ENCODE measurements around the gene ZBED1. TPM values are rescaled to one million over a fixed set of nuclear protein-coding genes. Genes with fewer than 3 reads are reported as not detected.

ZBED1 gene
- total RNA-seq, 1 experiment from 2014 or later, result 17.3 TPM

GRCh38 chrX:2497961-2498780 is 2.6 kb downstream of the ZBED1 start:
- Mint-ChIP-seq H3K4me1 (ENCODE audit: low read depth, unreplicated experiment) (no peaks in the 10 kb centered on the region), H3K27ac (ENCODE audit: unreplicated experiment) (peak overlapping the region; percentile 40), H3K27me3 (ENCODE audit: unreplicated experiment) (no peaks in the 10 kb centered on the region), H3K36me3 (ENCODE audit: insufficient read depth, unreplicated experiment) (peaks cover 14% of the 10 kb centered on the region), H3K4me3 (ENCODE audit: low read depth, unreplicated experiment) (peak overlapping the region; percentile 57), H3K9me3 (ENCODE audit: low read depth, unreplicated experiment) (no peaks in the 10 kb centered on the region)
- DNase-seq, result peak; percentile 8
- intact Hi-C loops (cut with micrococcal nuclease; ENCODE audit: unreplicated experiment), result no loop called here
- BruUV-seq (replicated peaks), result TSS peak; percentile 26
- CTCF ChIA-PET, result no interaction called here
- no peak for TF ChIP-seq CTCF (IDR thresholded peaks at IDR 0.05; ENCODE audit: unreplicated experiment)

GRCh38 chrX:2495595-2495994 is 5.2 kb downstream of the ZBED1 start:
- Mint-ChIP-seq H3K4me1 (ENCODE audit: low read depth, unreplicated experiment) (no peaks in the 10 kb centered on the region), H3K27ac (ENCODE audit: unreplicated experiment) (no peak overlapping the region), H3K9me3 (ENCODE audit: low read depth, unreplicated experiment) (no peaks in the 10 kb centered on the region), H3K4me3 (ENCODE audit: low read depth, unreplicated experiment) (no peak overlapping the region), H3K27me3 (ENCODE audit: unreplicated experiment) (no peaks in the 10 kb centered on the region), H3K36me3 (ENCODE audit: insufficient read depth, unreplicated experiment) (peaks cover 14% of the 10 kb centered on the region)
- CTCF ChIA-PET, result no interaction called here
- no peak for TF ChIP-seq CTCF (IDR thresholded peaks at IDR 0.05; ENCODE audit: unreplicated experiment)
- BruUV-seq (replicated peaks), result no TSS peak
- intact Hi-C loops (cut with micrococcal nuclease; ENCODE audit: unreplicated experiment), result no loop called here
- DNase-seq, result no peak

GRCh38 chrX:2492531-2493218 is 8.1 kb downstream of the ZBED1 start:
- no peak for TF ChIP-seq CTCF (IDR thresholded peaks at IDR 0.05; ENCODE audit: unreplicated experiment)
- CTCF ChIA-PET, result no interaction called here
- Mint-ChIP-seq H3K9me3 (ENCODE audit: low read depth, unreplicated experiment) (no peaks in the 10 kb centered on the region), H3K4me3 (ENCODE audit: low read depth, unreplicated experiment) (no peak overlapping the region), H3K36me3 (ENCODE audit: insufficient read depth, unreplicated experiment) (peaks cover 6% of the 10 kb centered on the region), H3K27ac (ENCODE audit: unreplicated experiment) (no peak overlapping the region), H3K27me3 (ENCODE audit: unreplicated experiment) (no peaks in the 10 kb centered on the region), H3K4me1 (ENCODE audit: low read depth, unreplicated experiment) (no peaks in the 10 kb centered on the region)
- BruUV-seq (replicated peaks), result no TSS peak
- DNase-seq, result no peak
- intact Hi-C loops (cut with micrococcal nuclease; ENCODE audit: unreplicated experiment), result no loop called here

- H3K27ac Mint-ChIP-seq (ENCODE audit: unreplicated experiment), result no peak overlapping the region
These were observed 10.1 kb downstream of the ZBED1 start for GRCh38 chrX:2490634-2491033.

More at GRCh38 chrX:2490634-2491033, 10.1 kb downstream of the ZBED1 start:
- peaks cover 15% of the 10 kb centered on the region for H3K36me3 Mint-ChIP-seq (ENCODE audit: insufficient read depth, unreplicated experiment)
- H3K9me3 Mint-ChIP-seq (ENCODE audit: low read depth, unreplicated experiment), result no peaks in the 10 kb centered on the region
- CTCF ChIA-PET, result no interaction called here
- H3K4me1 Mint-ChIP-seq (ENCODE audit: low read depth, unreplicated experiment), result no peaks in the 10 kb centered on the region
- H3K4me3 Mint-ChIP-seq (ENCODE audit: low read depth, unreplicated experiment), result no peak overlapping the region
- no peak for DNase-seq
- no peaks in the 10 kb centered on the region for H3K27me3 Mint-ChIP-seq (ENCODE audit: unreplicated experiment)
- intact Hi-C loops (cut with micrococcal nuclease; ENCODE audit: unreplicated experiment), result no loop called here
- no TSS peak for BruUV-seq (replicated peaks)
- TF ChIP-seq CTCF (IDR thresholded peaks at IDR 0.05; ENCODE audit: unreplicated experiment), result no peak

All from Calu3 (cell line).